GM21717 (cell line): ENCODE data around the gene TMEM273.

Experiments
- ATAC-seq: cut with Tn5 transposase; IDR thresholded peaks from one replicate; pipeline ENCODE4 v1.9.1; 2021; ENCODE audit warnings: mild to moderate bottlenecking, moderate library complexity; ENCODE audit not compliant: unreplicated experiment

TMEM273 gene, protein sequence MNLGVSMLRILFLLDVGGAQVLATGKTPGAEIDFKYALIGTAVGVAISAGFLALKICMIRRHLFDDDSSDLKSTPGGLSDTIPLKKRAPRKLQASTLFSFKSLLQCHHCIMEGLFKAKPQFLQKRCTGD

DNA sequence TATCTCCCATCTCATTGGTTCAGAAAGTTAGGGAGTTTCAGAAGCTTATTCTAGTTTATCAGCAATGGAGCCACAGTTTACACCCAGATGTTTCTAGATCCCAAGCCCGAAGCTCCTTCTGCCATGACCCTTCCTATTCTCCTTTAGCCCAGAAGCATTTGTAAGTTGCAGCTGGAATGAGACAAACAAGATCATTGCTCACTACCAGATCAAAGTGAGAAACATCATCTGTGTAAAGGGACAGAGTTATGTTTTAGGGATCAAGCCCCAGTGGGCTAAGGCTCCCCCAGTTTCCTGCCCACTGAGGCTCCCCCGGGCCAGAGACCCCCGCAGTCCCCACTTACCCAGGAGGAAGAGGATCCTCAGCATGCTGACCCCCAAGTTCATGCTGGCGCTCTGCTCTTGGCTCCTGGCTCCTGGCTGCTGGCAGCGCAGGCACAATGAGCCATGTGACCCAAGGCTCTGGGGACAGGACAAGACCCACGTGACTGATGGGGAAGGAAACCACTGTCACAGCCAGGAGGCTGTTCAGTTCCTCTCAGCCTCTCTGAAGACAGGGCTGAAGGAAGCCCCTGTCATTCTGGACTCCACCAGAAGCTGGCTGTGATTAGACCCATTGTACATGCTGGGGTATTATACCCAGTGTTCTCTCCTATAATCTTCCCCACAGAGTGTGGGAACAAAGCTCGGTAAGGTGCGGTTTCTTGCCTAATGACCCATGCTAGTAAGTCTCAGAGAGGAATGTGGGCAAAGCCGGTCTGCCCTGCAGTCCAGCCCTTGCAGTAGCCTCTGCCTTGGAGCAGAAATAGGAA, at the start of gene TMEM273:
TSS of gene TMEM273 (minus strand) at position 442 of the 812 bp plus-strand sequence. CDS start at position 387, 55 bp downstream.
- ATAC-seq, result peak; percentile 61

DNA sequence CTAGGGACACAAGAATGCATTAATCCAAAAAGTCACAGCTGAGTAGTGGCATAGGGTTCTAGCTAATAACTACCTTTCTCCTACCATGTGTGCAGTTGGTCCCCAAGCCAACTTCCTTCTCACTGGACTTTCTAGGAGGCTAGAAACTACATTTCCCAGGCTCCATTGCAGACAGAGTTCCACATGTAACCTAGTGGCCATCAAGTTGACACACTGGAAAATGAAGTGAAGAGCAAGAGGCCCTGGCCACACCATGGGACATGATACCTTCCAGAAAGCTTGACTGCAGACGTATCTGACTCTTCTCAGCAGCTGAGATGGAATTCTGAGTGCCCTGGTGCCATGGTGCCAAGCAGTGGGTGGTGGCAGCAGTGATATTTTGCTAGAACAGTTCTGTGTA, 49.8 kb upstream of the TMEM273 start:
- ATAC-seq, result no peak

DNA sequence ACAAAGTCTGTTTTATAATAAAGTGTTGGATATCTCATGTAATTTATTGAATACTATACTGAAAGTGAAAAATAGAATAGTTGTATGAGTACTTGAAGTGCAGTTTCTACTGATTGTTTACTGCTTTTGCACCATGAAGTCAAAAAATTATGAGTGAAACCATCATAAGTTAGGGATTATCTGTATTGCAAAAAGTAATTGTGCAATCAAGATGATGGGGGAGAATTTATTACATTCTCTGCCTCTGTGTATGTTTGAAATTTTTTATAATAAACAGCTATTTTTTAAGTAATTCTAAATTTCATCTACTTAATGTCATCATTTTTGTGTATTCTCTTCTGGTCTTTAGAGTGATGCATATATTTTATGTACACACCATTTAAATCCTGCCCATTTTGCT, 47.2 kb upstream of the TMEM273 start:
- ATAC-seq, result no peak

DNA sequence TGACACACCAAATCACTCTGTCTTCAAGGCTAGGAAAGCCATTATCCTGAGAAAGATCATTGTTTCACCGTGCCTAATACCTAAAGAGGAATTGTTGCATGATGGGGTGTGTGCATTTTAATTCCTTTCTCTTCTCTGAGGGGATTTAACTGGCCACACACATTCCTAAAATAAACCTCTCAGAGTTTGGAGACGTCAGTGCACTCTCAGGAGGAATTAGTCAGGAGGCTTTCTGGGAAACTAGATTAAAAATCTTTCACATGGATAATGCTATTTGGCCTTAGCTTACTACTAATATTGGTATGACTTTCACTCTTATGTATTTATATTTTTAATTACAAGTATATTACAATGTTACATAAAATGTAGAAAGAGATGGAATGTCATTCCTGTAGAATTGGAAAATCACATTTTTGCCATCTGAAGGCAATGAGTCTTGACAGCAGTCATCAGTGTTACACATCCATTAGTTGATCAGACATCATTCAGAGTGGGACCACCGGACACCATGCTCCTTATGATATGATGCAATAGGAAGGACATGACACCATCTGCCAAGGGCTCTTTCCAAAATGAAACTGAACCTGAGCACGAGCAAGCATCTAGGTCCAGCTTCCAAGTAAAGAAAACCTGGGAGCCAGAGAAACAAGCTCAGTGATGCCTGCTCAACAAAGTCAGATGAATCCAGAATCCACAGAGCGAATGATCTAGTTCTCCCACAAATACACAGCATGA, 43.1 kb upstream of the TMEM273 start:
- no peak for ATAC-seq

DNA sequence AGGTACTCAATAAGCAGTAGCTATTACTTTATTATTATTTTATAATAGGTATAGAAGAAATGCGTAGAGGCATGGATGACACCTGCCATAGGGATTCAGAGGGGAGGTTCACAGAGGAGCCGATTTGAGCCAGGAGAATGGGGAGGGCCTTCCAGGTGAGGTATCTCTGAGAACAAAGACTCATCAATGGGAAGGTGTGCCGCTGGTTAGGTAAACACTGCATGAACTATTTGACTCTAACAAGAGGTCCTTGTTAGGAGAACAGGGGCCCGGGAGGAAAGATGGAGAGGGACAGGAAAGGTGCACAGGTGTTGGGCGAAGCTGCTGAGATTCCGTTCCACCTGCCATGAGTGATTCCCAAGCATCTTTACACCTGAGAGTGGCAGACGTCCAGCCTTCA, 41.8 kb upstream of the TMEM273 start:
- ATAC-seq, result no peak

DNA sequence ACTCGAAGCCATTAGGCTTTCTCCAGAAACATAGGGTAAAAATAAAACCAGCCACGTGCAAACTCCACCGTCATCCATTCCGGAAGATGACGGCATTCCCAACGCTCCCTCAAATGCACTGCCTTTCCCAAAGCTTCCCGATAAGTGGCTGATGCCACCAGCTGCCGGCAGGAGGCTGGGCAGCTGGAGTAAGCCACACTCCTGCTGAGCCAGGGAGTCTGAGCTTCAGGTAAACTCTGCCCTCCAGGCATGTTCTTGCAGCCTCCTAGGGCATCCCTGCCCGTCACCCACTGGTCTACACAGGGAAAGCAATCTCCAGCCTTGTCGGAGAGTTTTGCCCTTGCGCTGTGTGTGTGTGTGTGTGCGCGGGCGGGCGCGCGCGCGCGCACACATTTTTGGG, 40.5 kb upstream of the TMEM273 start:
- no peak for ATAC-seq

DNA sequence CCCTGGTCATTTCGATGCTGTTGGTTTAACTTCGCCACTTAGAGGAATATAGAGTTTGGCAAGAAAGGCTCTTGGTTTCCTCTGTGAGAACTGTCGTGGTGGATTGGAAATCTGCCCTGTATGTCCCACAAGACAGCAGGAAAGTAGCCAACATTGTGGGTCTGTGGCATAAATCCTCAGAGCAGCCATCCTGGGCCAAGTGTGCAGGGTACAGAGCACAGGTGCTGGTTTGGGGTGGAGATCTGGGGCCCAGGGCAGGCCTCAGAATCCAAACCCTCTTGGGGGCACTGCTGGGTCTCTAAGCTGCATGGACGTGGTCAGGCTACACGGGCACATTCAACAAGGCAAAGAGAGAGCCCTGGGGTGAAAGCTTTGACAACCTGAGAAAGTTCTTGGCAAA, 39.2 kb upstream of the TMEM273 start:
- no peak for ATAC-seq

DNA sequence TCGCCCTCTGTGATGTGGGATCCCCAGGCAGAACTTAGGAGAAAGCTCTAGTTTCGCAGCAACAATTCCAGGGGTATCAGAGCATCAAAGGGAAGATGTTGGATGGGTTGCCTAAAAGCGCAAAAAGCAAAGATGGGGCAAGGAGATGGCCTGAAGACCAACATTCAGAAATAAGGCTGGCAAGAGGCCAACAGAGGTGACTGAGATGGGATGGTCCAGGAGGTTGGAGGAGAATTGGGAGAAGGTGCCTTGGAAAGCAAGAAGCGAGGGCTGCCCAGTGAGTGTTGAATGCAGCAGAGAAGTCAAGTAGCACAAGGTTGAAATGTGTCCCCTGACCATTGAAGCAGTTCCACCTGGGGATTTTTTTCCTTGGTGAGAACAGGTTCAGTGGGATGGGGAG, 38.4 kb upstream of the TMEM273 start:
- ATAC-seq, result no peak

DNA sequence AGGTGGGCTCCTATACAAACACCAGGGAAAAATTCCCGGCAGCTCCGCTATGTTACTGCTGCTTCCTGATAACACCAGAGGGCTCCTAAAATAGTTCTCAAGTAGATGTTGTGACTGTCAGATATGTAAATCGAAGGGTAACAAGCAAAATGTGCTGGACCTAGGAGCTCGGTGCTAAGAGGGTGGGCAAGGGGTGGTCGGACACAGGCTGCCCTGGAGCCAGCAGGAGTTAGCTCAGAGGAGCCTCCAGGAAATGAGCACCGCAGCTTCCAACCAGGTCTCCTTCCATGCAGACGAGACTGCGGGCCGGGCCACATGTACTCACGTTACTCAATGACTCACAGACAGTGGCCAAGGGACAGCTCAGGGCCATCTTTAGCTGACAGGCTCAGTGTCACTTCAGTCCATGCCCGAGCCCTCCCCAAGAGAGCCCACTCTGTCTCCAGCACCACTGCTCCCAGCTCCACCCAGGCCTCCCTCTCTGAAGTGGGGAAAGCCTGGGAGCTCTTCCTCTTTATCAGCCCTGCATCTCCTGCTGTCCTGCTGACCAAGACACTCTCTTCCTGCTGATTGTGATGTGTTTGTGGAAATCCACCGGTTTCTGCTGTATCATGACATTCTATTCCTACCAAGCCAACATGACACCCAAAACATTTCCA, 37.2 kb upstream of the TMEM273 start:
- no peak for ATAC-seq

DNA sequence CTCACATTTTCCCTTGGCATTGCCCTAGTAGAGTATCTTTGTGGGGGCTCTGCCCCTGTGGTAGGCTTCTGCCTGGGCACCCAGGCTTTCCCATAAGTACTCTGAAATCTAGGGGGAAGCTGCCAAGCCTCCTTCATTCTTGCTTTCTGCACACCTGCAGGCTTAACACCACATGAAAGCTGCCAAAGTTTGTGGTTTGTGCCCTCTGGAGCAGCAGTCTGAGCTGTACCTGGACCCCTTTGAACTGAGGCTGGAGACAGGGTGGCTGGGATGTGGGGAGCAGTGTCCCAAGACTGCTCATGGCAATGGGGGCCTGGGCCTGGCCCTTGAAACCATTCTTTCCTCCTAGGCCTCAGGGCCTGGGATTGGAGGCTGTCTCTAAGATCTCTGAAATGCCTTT, 35.0 kb upstream of the TMEM273 start:
- no peak for ATAC-seq

DNA sequence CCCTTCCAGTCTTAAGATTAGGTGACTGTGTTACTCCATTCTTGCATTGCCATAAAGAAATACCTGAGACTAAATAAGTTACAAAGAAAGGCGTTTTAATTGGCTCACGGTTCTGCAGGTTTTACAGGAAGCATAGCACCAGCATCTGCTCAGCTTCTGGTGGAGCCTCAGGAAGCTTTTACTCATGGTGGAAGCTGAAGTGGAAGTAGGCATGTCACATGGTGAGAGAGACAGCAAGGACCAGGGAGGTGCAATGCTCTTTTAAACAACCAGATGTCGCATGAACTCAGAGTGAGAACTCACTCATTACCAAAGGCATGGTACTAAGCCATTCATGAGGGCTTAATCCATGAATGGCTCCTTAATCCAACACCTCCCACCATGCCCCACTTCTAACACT, 34.0 kb upstream of the TMEM273 start:
- no peak for ATAC-seq

DNA sequence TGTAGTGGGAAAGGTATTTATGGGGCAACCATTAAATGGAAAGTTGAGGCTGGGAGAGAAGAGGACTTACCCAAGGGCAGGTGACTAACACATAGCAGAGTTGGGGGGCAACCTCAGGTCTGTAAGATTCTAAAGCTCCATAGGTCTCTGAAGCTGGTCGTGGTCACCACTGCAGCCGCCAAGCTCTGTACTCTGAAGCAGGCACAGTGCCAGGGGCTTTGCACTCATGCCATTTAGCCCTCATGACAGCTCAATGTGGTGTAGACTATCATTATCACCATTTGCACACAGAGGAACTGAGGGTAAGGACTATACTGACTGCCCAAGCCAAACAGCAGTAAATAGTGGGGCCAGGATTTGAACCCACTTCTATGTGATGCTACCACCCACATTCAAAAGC, 32.5 kb upstream of the TMEM273 start:
- no peak for ATAC-seq

DNA sequence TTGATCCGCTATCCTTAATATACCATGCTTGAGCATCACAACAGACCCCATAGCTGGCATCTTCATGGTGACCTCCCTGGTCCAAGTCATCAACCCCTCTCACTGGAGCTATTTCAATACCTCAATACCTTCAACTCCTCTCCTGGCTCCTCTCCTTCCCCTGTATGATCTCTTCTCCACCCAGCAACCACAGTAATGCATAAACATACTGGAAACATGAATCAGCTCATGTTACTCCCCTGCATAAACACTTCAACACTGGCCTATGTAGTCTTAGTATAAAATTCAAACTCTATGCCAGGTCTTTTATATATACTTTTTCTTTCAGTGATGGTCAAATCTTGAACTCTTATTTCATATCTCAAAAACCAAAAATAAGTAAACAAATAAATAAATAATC, 31.8 kb upstream of the TMEM273 start:
- no peak for ATAC-seq

DNA sequence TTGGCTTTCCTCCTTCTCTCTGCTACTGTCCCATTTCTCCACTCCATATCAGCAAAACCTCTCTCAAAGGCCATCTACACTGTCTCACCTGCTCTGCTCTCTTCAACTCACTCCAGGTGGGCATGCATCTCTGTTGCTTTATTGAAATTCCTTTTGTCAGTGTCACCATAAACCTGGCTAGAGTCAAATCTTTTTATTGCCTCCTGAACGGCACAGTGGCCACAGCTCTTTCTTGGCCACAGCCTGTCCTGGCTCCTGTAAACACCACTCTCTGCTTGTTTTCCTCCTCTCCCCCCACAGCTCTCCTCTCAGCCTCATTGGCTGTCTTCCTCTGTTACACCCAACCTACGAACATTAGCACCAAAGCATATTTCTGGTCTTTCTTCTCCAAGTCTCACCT, 31.1 kb upstream of the TMEM273 start:
- ATAC-seq, result no peak

DNA sequence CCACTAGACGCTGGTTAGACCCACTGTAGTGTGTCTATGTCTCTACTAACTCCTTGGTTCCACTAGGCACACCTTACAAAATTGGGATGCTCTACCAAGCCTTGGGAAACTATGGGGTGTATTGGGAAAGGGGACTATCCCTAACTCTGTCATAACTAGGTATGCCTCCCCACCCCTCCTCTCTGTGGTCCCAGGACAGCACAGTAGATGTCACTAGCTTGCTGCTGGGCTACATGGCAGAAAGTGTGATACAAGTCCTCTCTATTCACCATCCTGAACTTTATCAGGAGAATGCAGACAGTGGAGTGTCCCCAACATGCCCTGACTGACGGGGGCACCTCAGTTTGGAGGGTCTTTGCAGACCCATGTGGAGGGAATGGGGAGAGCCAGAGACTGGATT, 30.3 kb upstream of the TMEM273 start:
- ATAC-seq, result no peak

DNA sequence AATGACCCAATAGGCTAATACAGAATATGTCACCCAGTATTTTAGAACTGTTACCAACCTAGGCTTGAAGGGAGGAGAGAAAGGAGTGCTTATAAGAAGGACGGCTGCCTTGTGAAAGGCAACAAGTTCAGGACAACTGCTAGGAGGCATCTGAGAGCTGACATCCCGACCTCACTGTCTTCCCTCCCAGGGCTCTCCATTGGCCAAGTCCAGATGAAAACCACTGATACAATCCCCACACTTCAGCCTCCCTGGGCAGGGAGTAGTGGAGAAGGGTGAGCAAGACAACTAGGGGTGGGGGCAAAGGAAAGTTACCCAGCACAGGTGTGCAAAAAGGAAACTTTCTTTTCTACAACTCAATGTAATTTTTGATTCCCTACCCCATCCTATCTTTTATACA, 29.5 kb upstream of the TMEM273 start:
- no peak for ATAC-seq

DNA sequence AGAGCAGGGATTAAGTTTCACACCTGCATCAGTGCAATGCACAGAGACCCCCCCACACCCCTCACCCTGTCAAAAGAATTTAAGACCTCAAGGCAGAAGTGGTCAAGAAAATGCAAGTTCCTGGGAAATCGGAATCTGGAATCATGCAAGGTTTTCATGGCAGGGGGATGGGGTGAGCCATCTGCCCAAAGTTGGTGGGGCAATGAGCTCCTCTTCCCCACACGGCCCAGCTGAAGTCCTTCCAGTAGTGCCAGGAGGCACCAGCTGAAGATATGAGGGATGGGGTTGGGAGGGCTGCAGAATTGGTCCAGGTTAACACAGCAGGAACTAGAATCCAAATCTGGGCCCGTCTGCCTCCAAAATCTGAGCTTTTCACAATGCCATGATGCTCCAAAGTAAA, 25.0 kb upstream of the TMEM273 start:
- ATAC-seq, result no peak

DNA sequence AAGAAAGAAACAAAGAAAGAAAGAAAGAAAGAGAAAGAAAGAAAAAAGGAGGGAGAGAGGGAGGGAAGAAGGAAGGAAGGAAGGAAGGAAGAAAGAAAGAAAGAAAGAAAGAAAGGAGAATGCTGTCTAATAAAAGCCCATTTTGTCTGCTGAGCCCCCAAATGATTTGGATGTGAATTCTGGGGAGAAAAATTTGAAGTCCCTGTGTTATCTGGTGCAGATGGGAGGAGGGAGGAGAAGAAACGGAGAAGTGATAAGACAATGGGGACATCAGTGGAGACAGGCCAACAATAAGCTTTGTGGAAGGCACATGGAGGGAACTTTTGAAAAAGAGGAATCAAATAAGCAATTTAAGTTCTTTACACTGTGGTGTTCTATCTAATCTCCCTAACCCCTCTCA, 24.6 kb upstream of the TMEM273 start:
- ATAC-seq, result no peak

DNA sequence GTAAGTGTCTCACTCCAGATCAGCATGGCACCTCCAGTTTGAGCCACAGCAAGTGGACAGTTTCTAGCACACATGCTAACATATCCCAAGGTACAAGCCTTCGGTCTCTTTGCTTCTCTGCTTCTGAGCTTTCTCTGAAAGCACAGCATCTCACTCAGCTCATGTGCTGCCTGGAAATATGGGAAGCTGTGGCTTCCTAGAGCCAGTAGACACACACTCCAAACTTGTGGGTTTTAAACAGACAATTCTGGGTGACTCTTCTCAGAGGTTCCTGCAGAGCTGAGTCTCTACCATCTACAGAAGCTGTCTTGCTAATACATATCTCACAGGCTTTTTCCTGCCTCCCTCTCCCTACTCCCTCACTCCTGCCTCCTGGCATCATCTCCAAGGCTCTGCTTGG, 23.9 kb upstream of the TMEM273 start:
- ATAC-seq, result no peak

DNA sequence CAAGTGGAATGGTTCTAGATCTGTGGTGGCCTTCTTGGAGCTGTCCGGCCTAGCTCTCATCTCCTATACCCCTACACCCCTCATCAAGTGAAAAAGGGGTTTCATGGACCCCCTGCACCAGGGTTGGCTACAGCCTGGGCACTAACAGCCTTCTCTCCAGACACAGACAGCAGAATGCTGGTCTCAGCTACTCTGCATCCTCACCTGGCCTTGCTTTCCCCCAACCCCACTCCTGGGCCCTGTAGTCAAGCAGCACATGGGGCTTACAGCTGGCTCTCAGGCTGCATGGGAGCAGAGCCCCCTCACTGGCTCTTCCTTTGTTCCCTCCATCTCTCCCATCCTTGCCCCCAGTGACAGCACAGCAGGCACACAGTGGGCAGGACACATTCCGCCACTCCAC, 20.8 kb upstream of the TMEM273 start:
- ATAC-seq, result no peak

DNA sequence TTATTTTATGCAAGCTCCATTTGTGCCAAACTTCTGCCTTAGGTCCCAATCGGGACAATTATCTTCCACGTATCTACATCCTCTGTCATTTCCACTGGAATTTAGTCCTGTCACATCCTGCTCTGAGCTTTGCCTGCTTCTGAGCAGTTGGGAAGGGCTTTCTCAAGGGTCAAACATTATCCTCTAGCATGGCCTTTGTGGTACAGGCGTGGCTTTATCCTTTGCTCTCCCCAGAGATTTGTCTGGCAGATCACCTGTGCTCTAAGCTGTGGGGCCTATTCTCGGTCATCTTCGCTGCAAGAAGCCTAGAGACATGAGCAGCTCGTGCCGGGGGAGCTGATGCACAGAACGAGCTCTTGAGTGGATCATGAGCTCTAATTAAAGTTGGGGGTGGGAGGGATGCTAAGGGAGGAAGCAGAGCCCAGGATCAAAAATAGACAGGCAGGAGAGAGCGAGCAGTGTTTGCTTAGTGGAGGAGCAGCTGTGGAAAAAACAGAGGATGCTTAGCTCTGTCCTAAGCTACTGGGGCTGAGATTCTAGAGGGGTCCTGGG, 19.8 kb upstream of the TMEM273 start:
- no peak for ATAC-seq
